ENCODE results near the gene INPP5E.
"Not testable (repeated sequence)": the region's sequence is repeated elsewhere in the genome, so short reads cannot be mapped to it uniquely, and the experiment has no call there.

INPP5E gene

DNA sequence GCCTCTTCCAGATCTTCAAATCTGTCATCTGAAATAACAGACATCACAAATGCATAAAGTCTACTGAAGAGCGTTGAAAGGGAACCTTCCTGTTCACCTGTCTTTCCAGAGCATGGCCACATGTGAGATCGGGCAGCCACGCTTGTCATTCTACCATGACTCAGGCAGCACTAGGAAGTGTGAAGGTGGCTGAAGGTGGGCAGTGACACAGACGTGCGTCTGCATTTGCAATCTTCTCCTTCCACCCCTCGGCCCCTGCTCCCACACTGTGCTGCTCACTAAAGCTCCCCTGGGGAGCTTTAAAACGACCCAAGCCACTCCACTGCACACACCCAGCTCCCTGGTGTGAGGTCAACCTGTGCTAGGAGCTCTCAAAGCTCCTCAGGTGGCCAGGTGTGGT is 31.7 kb downstream of the INPP5E start:
- peaks cover 11% of the 10 kb centered on the region for H3K4me1 ChIP-seq (ENCODE audit: control insufficient read depth, insufficient read depth, low read length)
- H3K4me3 ChIP-seq (ENCODE audit: low read depth, low read length), result no peak overlapping the region
- H3K27ac ChIP-seq (ENCODE audit: extremely low read depth, low read depth, low read length), result no peak overlapping the region
- peak; percentile 64 for TF ChIP-seq EGR2 (tag by site-specific recombination; IDR thresholded peaks at IDR 0.05; ENCODE audit: low read depth)
- no peak for TF ChIP-seq OVOL3 (tag by site-specific recombination; IDR thresholded peaks at IDR 0.05)
- ChIA-PET CTCF (interaction anchor here (0.6 to 2.6 kb wide), 5 partner anchors 7 to 621 kb away, joined by 3 to 28 read pairs (median 4); no protein-coding TSS in a partner anchor), POLR2A (interaction anchor here (0.7 to 2.8 kb wide), 3 partner anchors 44 to 63 kb away, joined by 3 to 13 read pairs (median 5); no protein-coding TSS in a partner anchor)
- peaks cover 10 to 63% of the 10 kb centered on the region in 2 experiments; a peak in 2 of 3 replicates for H3K36me3 ChIP-seq (ENCODE audit: control insufficient read depth in 2 of 2, insufficient read depth in 1 of 2, low read length in 2 of 2)
- H3K9me3 ChIP-seq (ENCODE audit: control insufficient read depth, insufficient read depth, low read depth, low read length), result no peaks in the 10 kb centered on the region

DNA sequence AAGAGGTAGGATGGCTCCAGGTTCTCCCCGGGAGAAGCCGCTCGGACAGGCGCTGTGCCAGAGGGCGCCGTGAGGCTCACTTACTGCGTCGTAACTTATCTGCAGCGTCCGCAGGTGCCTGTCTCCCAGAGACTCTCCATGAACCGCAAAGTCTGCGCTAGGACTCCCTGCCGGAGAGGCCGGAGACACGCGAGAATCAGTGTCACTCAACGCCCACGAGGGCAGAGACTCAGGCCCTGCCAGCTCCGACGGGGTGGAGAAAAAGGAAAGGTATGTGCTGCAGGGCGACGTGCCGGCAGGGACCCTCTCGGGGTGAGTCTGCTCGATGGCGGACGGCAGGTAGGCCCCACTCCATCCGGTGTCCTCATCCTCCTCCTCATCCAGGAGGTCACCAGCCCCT is 32.6 kb downstream of the INPP5E start:
- CTCF ChIA-PET; H3K4me1 ChIP-seq (ENCODE audit: control insufficient read depth, insufficient read depth, low read length); H3K9me3 ChIP-seq (ENCODE audit: control insufficient read depth, insufficient read depth, low read depth, low read length); H3K27ac ChIP-seq (ENCODE audit: extremely low read depth, low read depth, low read length); H3K4me3 ChIP-seq (ENCODE audit: low read depth, low read length): not testable (repeated sequence)
- peaks cover 10 to 62% of the 10 kb centered on the region in 2 experiments; a peak in 2 of 3 replicates for H3K36me3 ChIP-seq (ENCODE audit: control insufficient read depth in 2 of 2, insufficient read depth in 1 of 2, low read length in 2 of 2)
- POLR2A ChIA-PET, result interaction anchor here (0.5 to 1.0 kb wide), 3 partner anchors 13 to 44 kb away, joined by 3 to 7 read pairs (median 5); no protein-coding TSS in a partner anchor

DNA sequence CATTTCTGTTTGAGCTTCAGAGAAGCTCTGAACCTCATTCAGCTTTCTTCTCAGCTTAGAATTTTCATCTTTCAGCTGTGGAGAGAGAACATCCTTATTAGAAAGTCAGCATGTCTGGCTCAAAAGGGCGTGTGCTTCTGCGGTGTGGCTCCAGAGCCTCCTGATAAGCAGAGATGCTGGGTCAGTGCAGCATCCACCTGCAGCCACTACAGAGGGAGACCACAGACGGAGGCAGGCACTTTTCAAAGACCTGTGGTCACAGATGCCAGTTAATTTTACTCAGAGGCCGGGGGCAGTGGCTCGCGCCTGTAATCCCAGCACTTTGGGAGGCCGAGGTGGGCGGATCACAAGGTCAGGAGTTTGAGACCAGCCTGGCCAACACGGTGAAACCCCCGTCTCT is 33.7 kb downstream of the INPP5E start:
- CTCF ChIA-PET; H3K27ac ChIP-seq (ENCODE audit: extremely low read depth, low read depth, low read length); H3K4me3 ChIP-seq (ENCODE audit: low read depth, low read length); H3K9me3 ChIP-seq (ENCODE audit: control insufficient read depth, insufficient read depth, low read depth, low read length); H3K4me1 ChIP-seq (ENCODE audit: control insufficient read depth, insufficient read depth, low read length): not testable (repeated sequence)
- POLR2A ChIA-PET, result interaction anchor here (0.6 to 1.0 kb wide), 3 partner anchors 19 to 266 kb away, joined by 3 to 7 read pairs (median 3); no protein-coding TSS in a partner anchor
- H3K36me3 ChIP-seq (ENCODE audit: control insufficient read depth in 2 of 2, insufficient read depth in 1 of 2, low read length in 2 of 2), result peaks cover 10 to 68% of the 10 kb centered on the region in 2 experiments; a peak in 2 of 3 replicates
- peak; percentile 57; the same call in 1 of the 2 replicates for TF ChIP-seq EGR2 (tag by site-specific recombination; IDR thresholded peaks at IDR 0.05; ENCODE audit: low read depth)

DNA sequence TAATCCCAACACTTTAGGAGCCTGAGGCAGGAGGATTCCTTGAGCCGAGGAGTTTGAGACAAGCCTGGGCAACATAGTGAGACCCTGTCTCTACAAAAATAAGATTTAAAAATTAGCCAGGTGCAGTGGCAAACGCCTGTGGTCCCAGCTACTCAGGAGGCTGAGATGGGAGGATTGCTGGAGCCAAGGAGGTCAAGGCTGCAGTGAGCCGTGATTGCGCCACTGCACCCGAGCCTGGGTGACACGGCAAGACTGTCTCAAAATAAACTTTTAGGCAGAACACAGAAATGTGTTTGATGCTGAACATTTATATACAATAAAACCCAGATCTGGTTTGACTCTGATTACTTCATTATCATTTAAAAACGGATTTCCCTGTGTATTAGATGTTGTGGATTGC is 34.2 kb downstream of the INPP5E start:
- TF ChIP-seq ZNF664 (tag by site-specific recombination; IDR thresholded peaks at IDR 0.05) (no peak), ZNF266 (tag by site-specific recombination; IDR thresholded peaks at IDR 0.05; ENCODE audit: low read depth) (no peak), ZNF10 (tag by site-specific recombination; IDR thresholded peaks at IDR 0.05) (no peak)
- H3K9me3 ChIP-seq (ENCODE audit: control insufficient read depth, insufficient read depth, low read depth, low read length), result no peaks in the 10 kb centered on the region
- ChIA-PET POLR2A (interaction anchor here (0.6 kb wide), 1 partner anchor 266 kb away, joined by 3 read pairs; no protein-coding TSS in a partner anchor), CTCF (no interaction called here)
- H3K4me1 ChIP-seq (ENCODE audit: control insufficient read depth, insufficient read depth, low read length), result no peaks in the 10 kb centered on the region
- peaks cover 10 to 68% of the 10 kb centered on the region in 2 experiments; a peak in 2 of 3 replicates for H3K36me3 ChIP-seq (ENCODE audit: control insufficient read depth in 2 of 2, insufficient read depth in 1 of 2, low read length in 2 of 2)
- no peak overlapping the region for H3K27ac ChIP-seq (ENCODE audit: extremely low read depth, low read depth, low read length)
- H3K4me3 ChIP-seq (ENCODE audit: low read depth, low read length), result no peak overlapping the region

DNA sequence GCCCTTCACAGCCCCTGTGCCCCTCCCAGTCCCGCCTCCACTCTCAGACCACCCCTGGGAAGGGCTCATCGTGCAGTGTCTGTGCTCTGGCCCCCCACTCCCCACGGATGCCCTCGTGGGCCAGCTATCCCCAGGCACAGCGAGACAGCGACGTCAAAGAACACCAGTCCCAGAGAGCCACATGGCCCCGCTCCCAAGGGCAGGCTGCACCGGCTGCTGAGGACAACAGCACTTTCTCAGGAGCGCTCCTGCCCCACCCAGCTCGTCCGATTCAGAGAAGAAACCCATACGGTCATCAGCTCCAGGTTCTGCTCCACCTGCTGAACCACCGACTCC is 34.9 kb downstream of the INPP5E start:
- H3K4me1 ChIP-seq (ENCODE audit: control insufficient read depth, insufficient read depth, low read length), result no peaks in the 10 kb centered on the region
- CTCF ChIA-PET, result no interaction called here

DNA sequence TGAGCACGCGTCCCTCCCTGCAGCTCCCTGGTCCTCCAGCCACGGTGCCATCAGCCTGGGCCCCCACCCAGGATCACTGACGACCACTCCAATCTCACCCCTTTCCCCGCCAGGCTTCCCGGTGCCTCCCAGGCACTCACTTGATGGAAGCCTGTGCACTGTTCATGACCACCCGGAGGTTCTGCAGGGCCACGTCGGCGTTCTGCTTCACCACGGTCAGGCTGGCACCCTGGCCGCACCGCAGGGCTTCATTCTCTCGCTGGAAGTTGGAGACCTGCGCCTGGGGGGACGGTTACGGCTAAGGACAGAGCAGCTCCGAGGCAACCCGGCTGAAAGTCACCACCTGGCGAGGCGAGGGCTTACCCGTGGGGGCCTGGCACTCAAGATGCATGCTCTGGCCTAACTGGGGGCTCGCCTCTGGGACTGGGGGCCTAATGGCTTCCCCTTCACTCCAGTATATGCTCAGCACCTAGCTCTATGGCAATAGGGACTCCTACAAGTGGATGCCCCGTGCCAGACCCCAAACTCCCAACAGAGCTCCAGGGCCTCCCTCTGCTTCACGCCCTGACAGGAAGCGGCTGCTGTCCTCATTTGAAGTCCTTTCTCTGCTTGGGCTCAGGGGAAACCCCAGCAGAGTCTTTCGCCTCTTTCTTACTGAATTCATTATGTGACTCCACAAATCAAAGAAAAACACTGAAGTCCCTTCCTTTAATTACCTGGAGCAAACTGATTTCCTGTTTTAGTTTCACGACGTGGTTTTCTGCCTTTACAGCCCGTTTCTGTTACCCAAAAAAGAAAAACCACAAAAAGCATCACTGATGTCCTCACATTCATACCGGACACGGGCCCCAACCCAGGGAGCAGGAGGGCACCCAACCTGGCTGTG is 35.5 kb downstream of the INPP5E start:
- ChIA-PET POLR2A (no interaction called here), CTCF (interaction anchor here (0.6 kb wide), 2 partner anchors 41 to 92 kb away, joined by 3 read pairs; partner anchors contain the start of gene DNLZ)
- H3K27ac ChIP-seq (ENCODE audit: extremely low read depth, low read depth, low read length), result no peak overlapping the region
- no peaks in the 10 kb centered on the region for H3K4me1 ChIP-seq (ENCODE audit: control insufficient read depth, insufficient read depth, low read length)
- TF ChIP-seq HOXC10 (CRISPR knock-in tag; IDR thresholded peaks at IDR 0.05) (no peak), ZNF521 (tag by site-specific recombination; IDR thresholded peaks at IDR 0.05) (no peak), ZSCAN23 (tag by site-specific recombination; IDR thresholded peaks at IDR 0.05) (no peak), TRIM28 (IDR thresholded peaks at IDR 0.05; ENCODE audit: borderline replicate concordance, low read length) (no peak), ZNF549 (tag by site-specific recombination; IDR thresholded peaks at IDR 0.05) (no peak), ZNF600 (tag by site-specific recombination; IDR thresholded peaks at IDR 0.05) (peak; percentile 58)
- TF ChIP-seq, protein P1, sequence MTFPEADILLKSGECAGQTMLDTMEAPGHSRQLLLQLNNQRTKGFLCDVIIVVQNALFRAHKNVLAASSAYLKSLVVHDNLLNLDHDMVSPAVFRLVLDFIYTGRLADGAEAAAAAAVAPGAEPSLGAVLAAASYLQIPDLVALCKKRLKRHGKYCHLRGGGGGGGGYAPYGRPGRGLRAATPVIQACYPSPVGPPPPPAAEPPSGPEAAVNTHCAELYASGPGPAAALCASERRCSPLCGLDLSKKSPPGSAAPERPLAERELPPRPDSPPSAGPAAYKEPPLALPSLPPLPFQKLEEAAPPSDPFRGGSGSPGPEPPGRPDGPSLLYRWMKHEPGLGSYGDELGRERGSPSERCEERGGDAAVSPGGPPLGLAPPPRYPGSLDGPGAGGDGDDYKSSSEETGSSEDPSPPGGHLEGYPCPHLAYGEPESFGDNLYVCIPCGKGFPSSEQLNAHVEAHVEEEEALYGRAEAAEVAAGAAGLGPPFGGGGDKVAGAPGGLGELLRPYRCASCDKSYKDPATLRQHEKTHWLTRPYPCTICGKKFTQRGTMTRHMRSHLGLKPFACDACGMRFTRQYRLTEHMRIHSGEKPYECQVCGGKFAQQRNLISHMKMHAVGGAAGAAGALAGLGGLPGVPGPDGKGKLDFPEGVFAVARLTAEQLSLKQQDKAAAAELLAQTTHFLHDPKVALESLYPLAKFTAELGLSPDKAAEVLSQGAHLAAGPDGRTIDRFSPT (tag by site-specific recombination; IDR thresholded peaks at IDR 0.05), result no peak
- H3K36me3 ChIP-seq (ENCODE audit: control insufficient read depth in 2 of 2, insufficient read depth in 1 of 2, low read length in 2 of 2), result peaks cover 10 to 68% of the 10 kb centered on the region in 2 experiments; a peak in 2 of 3 replicates
- H3K9me3 ChIP-seq (ENCODE audit: control insufficient read depth, insufficient read depth, low read depth, low read length), result no peaks in the 10 kb centered on the region
- H3K4me3 ChIP-seq (ENCODE audit: low read depth, low read length), result no peak overlapping the region

More for the DNA sequence above, 34.9 kb downstream of the INPP5E start:
- peaks cover 10 to 68% of the 10 kb centered on the region in 2 experiments; a peak in 2 of 3 replicates for H3K36me3 ChIP-seq (ENCODE audit: control insufficient read depth in 2 of 2, insufficient read depth in 1 of 2, low read length in 2 of 2)
- TF ChIP-seq ZBTB7A (tag by site-specific recombination; IDR thresholded peaks at IDR 0.05; ENCODE audit: low read depth), result no peak
- TF ChIP-seq ZNF433 (tag by site-specific recombination; IDR thresholded peaks at IDR 0.05; ENCODE audit: low read depth), result no peak
- no peak for TF ChIP-seq ZNF211 (tag by site-specific recombination; IDR thresholded peaks at IDR 0.05; ENCODE audit: low read depth)
- POLR2A ChIA-PET, result no interaction called here
- no peaks in the 10 kb centered on the region for H3K9me3 ChIP-seq (ENCODE audit: control insufficient read depth, insufficient read depth, low read depth, low read length)
- no peak overlapping the region for H3K27ac ChIP-seq (ENCODE audit: extremely low read depth, low read depth, low read length)
- H3K4me3 ChIP-seq (ENCODE audit: low read depth, low read length), result no peak overlapping the region

Measured in HEK293 (cell line).